Activated T-helper 1 cell treated with anti-CD3 and anti-CD28 coated beads, Interleukin-2, amount 50 U/mL, for 16 hours (primary cell): ENCODE measurements around the gene CPEB3.
"Not testable (repeated sequence)": the region's sequence is repeated elsewhere in the genome, so short reads cannot be mapped to it uniquely, and the experiment has no call there.

Experiments used
- DNase-seq, 2 donors: peaks; one replicate each; pipeline ENCODE4 v3.0.0-alpha.2; 2020; ENCODE audit warnings: low read depth in 1 of 2, low spot score in 1 of 2

The CPEB3 gene

DNA sequence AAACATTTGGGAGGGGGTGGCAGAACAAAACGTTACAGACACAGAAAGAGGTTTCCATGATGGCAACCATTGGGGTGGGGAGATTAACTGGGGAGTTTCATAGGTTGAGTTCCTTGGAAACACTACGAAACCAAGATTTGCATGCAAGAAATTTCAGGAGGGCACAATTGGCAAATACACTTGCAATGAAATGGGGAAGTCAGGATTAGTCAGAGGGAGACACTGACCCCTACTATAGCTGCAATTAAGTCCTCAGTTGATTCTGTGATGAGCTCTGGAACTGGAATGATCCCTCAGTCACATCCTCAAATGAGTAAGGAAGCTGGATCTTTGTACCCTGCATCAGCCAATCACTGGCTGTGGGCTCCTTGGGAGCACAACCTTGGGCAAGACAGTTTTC is 22.1 kb downstream of the CPEB3 start:
- DNase-seq: no peak

DNA sequence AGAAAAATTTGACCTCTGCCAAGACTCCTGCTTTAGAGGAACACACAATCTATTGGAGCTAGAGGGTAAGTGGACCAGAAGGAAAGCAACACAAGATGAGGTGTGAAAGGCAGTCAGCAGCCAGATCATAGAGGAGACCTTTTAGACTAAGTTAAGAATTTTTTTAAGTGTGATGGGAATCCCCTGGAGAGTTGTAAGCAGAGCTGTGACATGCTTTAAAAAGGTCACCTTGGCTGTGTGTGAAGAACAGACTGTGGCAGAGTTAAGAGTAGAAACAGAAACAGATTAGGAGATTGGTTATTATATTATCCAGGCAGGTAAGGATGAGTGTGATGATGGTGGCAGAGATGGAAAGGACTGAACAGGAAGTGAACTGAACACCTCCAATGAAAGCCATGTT is 23.5 kb downstream of the CPEB3 start:
- DNase-seq: no peak

DNA sequence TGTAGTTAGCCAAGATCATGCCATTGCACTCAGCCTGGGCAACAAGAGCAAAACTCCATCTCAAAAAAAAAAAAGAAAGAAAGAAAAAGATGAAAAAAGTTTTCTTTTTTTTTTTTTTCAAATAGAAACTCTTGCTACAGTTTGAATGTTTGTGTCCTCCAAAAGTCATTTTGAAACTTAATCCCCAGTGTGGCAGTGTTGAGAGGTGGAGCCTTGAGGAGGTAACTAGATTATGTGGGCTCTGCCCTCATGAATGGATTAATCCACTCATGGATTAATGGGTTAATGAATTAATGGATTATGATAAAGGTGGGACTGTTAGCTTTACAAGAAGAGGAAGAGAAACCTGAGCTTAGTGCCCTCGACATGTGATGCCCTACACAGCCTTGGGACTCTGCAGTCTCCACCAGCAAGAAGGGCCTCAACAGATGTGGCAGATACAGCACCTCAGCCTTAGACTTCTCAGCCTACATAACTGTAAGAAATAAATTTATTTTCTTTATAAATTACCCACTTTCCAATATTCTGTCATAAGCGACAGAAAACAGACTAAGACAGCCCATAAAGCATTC is 25.1 kb downstream of the CPEB3 start:
- DNase-seq: no peak

DNA sequence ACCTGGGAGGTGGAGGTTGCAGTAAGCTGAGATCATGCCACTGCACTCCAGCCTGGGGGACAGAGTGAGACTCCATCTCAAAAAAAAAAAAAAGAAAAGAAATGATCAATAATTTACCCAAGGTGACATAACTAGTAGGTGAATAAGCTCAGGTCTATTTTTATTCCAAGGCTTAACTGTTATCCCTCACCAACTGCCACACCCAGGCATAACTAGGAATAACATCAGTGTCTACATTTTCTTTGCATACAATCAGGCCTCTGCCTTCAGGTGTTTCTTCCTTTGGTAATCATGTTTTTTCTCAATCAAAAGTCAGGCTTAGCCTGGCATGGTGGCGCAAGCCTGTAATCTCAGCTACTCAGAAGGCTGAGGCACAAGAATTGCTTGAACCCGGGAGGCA is 26.6 kb downstream of the CPEB3 start:
- no peak for DNase-seq

DNA sequence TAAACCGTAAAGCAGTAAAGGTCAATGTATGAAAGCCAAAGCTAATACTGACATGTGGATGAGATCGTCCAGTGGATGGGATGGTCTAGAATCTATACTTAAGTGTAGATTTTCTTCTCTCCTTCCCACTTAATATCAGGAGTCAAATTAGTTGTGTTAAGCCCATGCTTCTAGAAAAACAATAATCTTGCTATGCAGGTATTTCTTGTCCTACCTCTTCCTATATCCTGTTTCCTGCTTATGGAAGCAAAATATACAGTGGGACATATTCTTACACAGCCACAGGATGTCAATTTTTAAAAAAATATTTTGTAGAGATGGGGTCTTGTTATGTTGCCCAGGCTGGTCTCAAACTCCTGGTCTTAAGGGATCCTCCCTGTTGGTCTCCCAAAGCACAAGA is 27.5 kb downstream of the CPEB3 start:
- DNase-seq: no peak

DNA sequence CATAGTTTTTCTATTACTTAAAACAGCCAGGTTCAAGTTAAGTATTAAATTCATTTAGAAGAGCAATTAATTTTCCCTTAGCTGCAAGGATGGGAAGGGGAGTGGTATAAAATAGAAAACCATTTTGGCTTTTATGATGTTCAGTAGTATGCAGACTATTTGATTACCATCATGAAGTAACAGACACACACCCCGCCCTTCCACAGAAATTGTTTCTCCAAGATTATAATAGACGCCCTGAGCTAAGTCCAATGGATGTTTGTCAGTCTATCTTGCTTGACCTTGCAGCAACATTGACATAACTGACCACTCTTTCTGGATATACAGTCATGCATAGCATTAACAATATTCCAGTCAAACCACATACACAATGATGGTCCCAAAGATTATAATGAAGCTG is 42.3 kb downstream of the CPEB3 start:
- DNase-seq: no peak

DNA sequence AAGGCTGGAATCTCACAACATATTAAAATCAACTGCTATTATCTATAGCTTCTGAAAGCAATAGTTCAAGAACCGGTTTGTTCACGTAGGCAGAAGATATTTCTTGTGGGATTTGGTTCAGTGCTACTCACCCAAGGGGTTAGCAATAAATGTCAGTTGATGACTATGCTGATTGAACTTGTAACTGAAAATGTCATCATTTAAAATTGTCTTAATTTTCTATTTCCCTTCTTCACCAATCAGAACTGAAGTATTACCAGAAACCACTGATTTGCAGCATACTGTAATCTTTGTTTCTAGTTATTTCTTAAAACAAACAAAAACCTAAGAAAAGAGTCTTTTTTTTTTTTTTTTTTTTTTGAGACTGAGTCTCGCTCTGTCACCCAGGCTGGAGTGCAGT is 46.1 kb downstream of the CPEB3 start:
- no peak for DNase-seq

DNA sequence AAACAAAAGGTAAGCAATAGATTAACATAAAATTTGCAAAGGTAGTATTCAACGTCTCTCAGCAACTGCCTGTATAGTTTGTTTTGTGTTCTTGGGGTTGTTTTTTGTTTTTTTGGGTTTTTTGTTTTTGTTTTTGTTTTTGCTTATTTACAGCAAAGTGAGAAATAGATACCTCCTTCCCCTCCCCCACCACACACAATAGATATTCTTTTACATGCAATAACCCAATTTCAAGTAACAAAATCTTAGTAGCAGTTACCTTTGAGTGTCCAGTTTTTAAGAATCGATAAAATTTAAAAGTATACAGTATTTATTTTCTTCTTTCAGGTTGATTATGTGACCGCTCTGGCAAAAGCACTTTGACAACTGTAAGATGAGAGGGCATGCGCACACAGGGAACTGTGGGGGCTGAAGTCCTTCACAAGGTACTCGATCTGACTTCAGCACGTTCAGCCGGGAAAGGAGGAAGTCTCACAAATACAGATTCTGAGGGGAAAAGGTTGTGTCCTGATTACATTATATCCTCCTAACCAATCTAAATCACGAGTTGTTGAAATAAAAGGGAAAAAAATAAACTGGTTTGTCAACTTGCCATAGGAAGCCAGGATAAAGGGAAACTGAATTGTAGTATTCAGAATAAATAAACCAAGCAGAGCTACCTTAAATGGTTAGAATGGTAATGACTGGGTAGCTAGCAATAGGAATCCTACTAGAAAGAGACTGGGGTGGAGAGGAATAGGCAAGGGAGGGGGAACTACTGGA is 47.8 kb downstream of the CPEB3 start:
- no peak for DNase-seq

DNA sequence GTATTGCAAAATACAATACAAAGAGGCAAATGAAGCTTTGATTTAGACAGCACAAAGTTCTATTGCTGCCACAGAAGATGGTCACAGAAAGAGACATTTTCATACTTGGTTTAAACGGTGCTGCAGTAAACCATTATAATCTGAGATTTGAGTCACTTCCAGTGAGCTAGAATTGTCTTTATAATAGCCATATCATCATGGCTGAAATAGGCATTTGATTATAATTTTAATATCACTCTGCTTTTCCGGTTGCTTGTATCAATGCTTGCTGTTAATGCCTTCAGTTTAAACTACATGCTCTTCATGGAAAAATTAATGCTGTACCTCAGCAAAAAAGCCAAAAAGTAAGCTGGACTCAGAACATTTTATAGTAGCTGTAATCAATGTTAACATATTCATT is 48.5 kb downstream of the CPEB3 start:
- no peak for DNase-seq

DNA sequence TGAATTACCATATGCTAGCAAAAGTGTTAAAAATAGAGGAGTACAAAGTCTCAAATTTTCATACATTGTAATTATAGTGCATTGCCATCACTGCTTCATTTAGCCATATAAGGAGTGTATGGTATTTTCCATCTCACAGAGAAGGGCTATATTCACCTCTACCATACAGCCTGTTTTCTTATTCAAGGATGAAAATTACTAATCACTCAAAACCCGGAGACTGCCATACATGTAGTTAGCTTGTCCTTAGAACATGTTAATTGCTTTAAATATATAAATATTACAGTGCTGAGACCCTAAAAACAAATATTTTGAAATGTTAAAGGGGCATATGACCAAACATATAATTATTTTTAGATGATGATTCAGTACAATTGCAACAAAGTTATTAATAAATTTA is 49.4 kb downstream of the CPEB3 start:
- no peak for DNase-seq

DNA sequence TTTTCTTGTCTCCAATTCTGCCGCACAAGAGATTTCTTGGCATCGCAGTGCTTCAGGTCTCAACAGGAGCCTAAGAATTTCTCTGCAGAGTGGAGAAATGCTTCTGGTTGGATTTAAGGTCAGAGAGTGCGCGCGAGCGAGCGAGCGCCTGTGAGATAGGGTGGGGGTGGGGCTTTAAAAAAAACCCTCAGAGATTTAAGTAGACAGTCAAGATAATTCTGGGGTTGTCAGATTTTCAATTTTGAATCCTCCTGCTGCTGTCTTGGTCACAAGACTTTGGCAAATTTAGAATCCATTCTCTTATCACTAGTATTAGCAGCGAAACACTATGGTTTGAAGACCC is 49.7 kb downstream of the CPEB3 start:
- DNase-seq: no peak

DNA sequence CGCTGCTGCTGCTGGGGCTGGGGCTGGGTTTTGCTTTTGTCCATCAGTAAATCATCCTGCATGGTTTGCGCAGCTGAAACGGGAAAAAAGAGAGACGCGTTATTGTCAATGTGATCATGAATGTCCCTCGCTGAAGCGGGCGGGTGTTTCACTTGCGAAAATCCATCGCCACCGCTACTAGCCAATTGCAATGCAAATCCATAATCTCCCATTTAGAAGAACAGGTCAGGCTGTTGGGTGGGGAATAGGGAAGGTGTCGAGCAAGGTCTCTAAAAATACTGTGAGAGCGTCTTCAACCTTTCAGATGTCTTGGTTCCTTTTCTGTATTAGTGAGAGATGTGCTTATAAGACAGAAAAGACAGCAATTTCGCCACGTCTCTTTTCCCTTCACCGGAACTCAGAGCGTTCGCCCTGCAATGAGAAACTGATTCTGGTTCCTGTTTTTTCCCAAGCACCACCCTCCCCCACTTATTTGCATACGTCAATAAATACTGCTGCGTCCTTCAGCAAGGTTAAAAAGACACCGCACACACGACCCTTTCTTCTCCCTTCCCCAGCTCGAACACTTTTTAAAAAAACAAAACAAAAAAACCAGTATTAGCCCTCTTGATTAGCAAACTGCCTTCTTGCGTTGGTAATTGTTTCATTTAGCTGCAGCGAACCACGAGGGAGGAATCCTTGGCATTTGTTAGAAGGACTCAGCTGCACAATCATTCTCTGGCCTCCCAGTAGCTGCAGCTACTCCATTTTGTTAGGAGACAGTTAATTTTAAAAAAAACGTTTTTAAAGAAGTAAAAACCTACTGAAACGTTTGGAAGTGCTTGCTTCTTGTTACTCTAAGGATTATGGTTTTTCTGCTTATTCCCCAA is 50.4 kb downstream of the CPEB3 start:
- no peak for DNase-seq

DNA sequence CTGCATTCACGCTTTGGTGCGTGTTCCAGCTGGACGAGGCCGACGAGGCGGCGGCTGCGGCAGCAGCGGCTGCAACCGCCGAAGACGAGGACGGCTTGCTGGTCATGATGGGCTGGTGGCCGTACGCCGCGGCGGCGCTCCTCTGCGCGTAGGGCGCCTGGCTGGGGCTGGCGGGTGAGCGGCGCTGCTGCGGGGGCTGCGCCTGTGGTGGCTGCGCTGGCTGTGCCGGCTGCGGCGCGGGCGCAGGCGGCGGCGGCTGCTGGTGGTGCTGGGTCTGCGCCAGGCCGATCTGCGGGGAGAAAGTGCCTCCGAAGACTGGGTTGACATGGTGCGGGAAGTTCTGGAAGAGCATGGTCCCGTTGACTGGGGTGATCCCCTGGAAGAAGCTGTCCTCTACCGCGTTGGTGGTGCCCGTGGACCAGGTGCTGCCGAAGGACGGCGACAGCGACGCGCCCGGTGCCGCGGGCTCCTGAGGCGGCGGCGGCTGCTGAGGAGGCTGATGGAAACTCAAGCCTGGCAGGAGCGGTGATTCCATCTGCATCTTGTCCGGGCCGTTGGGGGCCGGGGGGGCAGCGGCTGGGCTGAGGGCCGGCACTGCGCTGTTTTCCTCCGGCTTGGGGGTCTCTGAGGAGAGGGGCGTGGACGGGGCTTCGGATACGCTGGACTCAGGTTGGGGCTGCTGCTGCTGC is 51.1 kb downstream of the CPEB3 start:
- no peak for DNase-seq

DNA sequence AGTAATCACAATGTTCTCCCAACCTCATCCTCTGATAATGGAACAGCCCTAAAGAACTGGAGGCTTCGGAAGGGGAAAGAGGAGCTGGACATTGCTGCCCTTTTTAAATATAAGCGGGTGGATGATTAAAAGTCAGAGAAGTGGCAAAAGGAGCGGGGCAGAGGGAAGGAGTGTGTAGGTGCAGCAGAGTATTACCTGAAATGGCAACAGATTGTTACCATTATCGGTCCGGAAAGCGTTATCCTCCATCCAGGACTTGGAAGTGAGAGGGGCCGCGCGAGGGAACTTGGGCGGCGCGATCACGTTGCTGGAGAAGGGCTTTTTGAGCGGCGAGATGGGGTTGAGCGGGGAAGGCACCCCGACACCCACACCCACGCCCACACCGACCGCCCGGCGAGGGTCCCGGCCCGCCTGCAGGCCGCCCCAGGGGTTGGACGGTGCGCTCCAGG is 51.7 kb downstream of the CPEB3 start:
- no peak for DNase-seq

DNA sequence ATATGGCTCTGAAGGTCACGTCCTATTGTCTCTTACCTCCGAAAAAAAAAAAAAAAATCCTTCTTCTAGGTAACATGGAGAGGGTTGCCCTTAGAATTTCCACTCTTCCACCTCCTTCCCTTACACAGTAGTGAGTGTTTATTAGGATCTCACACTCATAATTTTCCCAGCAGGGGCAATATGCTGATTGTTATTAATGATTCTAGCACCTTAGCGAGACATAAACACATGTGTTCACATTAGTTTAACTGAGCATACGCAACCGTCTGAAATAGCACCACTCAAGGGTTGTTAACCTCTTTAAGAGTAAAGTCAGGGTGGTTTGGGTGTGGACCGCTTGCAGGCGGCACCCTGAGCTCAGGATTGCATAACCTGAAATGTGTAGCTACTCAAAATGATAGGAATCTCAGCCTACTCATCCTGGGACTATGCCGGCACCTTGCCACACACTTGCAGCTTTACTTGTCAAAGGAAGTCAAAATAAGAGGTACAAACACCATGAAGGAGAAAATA is 52.2 kb downstream of the CPEB3 start:
- no peak for DNase-seq

DNA sequence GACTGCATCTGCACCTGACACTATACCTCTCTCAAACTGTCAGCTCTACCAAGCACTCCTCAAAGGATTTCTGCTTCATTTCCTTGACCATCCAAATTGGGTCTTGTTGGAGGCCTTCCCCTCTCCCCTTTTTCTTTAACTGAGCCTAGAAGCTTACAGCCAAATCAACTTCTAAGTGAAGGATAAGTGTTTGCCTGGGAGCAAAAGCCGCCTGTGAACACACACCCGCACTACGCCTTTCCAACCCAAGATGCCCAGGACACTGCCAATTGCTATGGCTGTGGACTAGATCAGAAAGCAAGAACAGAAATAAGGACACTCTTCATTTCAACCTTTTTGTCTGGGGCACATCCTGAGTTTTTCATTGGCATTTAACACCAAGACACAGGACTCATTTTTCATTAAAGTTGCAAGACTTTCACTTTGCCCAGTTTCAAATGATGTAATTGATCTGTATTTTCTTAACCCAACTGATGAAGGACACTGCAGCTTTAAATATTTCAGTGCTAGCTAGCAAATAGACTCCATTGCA is 52.8 kb downstream of the CPEB3 start:
- no peak for DNase-seq

DNA sequence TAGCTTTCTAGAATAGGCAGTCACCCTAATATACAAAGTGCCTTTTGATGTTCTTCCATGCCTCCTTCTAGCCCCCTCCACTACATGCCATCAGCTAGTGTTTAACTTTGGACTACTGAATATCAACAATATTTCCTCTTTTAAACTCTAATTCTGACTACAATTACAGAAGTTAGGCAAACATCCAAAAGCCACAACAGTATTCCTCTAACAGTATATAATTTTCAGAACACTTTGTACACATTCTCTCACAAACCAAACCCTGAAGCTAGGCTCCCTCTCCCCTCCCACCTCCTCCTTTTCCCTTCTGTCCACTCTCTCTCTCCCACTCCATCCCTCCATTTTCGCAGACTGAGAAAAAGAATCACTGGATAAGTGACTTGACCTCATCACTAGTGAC is 59.7 kb downstream of the CPEB3 start:
- DNase-seq: no peak

DNA sequence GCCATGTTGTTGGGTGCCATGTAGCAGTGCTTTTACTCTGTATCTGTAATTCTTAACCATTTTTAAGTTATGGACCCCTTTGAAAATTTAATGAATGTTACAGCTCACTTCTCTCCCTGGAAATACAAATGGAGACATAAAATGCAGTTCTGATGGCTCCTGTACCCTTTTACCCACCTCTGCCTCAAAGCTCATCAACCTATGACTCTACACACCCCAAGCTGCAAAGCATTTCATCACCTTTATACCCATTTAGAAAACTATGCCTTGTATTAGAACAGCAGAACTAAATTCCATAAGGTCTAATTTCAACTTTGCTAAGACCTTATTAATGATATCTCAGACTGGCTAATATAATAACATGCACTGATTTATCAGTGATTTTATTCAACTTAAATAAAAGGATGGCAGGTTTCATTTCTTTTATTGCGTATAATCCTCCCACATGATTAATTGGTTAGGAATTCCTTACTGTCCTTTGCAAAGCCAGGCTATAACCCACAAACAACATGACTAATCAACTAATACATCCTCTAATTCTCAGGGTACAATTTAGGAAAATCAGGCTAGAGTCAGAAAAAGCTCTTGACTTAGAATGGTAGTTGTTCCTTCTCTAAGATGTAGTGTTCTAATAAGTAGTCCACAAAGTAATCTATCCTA is 68.1 kb downstream of the CPEB3 start:
- DNase-seq: no peak

DNA sequence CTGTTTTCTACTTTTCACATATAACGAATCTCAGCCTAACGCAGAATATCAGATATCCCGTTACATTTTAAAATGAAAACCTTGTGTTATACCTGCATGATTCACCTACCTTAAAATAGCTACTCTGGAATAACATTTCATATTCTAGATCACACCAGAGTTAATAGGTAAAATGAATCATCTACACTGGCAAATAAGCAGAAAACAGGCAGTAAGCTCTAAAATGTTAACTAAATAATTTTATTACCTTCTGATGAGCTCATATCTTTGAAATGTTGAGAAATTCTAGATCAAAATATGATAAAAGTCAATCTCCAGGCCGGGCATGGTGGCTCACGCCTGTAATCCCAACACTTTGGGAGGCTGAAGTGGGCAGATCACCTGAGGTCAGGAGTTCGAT is 71.3 kb downstream of the CPEB3 start:
- DNase-seq: no peak

DNA sequence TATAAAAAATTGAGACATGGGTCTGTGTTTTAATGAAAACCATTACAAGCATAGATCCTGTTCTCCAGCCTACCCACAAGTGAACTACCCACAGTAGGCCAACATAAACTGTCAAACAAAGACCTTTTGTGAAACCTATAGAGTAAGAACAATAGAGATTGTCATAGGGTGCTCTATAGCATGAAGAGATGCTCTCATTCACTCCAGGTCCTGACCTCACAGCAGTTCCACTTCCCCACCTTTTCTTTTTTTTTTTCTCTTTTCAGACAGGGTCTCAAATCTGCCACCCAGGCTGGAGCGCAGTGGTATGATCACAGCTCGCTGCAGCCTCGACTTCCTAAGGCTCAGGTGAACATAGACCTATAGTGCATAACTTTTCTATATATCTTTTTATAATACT is 72.3 kb downstream of the CPEB3 start:
- no peak for DNase-seq

DNA sequence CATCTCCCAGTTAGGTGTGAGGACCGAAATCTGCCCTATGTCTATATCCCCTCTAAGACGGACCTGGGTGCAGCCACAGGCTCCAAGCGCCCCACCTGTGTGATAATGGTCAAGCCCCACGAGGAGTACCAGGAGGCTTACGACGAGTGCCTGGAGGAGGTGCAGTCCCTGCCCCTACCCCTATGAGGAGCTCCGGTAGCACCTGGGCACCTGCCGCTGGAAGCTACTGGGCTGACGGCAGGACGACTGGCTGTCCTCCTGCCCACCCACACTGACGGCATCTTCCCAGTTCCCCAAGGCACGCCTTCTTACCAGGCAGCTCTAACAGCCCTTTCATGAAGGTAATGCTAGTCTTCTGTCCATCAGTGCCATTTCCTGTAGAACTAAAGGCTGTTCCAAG is 74.3 kb downstream of the CPEB3 start:
- DNase-seq: not testable (repeated sequence)
